Activated CD4-positive, alpha-beta memory T cell treated with anti-CD3 and anti-CD28 coated beads for 36 hours (primary cell): Measurements from ENCODE around the gene SLC25A45. TPM values are rescaled to one million over a fixed set of nuclear protein-coding genes. Genes with fewer than 3 reads are reported as not detected.

ENCODE experiments used
- CTCF ChIA-PET: fragments of 350-600 bp; sonication (Branson Sonifier 250); formaldehyde crosslinking; loops from one replicate; lab custom pipeline; 2021; ENCODE audit warnings: antibody characterized with exemption, inconsistent platforms; lab: Charles Lee
- POLR2A ChIA-PET: fragments of 350-600 bp; sonication (Branson Sonifier 250); formaldehyde crosslinking; loops from one replicate; lab custom pipeline; 2021; ENCODE audit warnings: antibody characterized with exemption; lab: Charles Lee
- DNase-seq: peaks from one replicate; pipeline ENCODE4 v3.0.0-alpha.2; 2020
- H3K27ac Mint-ChIP-seq: one replicate; pipeline ENCODE4 v1.8.0; 2021; ENCODE audit warnings: mixed read lengths
- H3K27me3 Mint-ChIP-seq: one replicate; pipeline ENCODE4 v1.8.0; 2021; ENCODE audit warnings: mixed read lengths
- H3K36me3 Mint-ChIP-seq: one replicate; pipeline ENCODE4 v1.8.0; 2021; ENCODE audit warnings: mixed read lengths
- H3K4me1 Mint-ChIP-seq: one replicate; pipeline ENCODE4 v1.8.0; 2021; ENCODE audit warnings: low read depth, mixed read lengths
- H3K4me3 Mint-ChIP-seq: one replicate; pipeline ENCODE4 v1.8.0; 2021; ENCODE audit warnings: mild to moderate bottlenecking, mixed read lengths
- H3K9me3 Mint-ChIP-seq: one replicate; pipeline ENCODE4 v1.8.0; 2021; ENCODE audit warnings: mixed read lengths
- intact Hi-C: fragments of 100-400 bp; cut with micrococcal nuclease; formaldehyde crosslinking; loops from one replicate; pipeline ENCODE4 v1.15.1; 2023
- total RNA-seq, 2 experiments: library from RNA; stranded (reverse); gene quantifications; one replicate each; pipeline ENCODE4 v1.2.3, GENCODE V29; 2021

The SLC25A45 gene
- total RNA-seq, 2 experiments from 2014 or later = 14.4 to 16.1 TPM

DNA sequence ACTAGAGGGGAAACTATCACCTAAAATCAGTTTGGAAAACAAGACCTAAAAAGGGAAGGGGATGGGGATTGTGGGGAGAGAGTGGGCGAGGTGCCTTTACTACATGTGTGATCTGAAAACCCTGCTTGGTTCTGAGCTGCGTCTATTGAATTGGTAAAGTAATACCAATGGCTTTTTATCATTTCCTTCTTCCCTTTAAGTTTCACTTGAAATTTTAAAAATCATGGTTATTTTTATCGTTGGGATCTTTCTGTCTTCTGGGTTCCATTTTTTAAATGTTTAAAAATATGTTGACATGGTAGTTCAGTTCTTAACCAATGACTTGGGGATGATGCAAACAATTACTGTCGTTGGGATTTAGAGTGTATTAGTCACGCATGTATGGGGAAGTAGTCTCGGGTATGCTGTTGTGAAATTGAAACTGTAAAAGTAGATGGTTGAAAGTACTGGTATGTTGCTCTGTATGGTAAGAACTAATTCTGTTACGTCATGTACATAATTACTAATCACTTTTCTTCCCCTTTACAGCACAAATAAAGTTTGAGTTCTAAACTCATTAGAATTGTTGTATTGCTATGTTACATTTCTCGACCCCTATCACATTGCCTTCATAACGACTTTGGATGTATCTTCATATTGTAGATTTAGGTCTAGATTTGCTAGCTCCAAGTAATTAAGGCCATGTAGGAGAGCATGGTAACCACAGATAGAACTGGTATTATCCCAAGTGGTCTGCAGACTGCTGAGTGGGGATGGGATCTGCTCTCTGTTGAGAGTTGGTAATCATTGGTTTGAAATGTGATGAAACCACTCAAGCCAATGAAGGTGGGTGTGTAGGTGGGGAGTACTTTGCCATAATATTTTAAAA is 43.8 kb upstream of the SLC25A45 start:
- peaks cover 76% of the 10 kb centered on the region for H3K36me3 Mint-ChIP-seq
- peaks cover 24% of the 10 kb centered on the region for H3K27me3 Mint-ChIP-seq
- peaks cover 59% of the 10 kb centered on the region for H3K4me1 Mint-ChIP-seq
- H3K9me3 Mint-ChIP-seq = peaks cover 14% of the 10 kb centered on the region
- peak overlapping the region; percentile 97 for H3K4me3 Mint-ChIP-seq
- peak; percentile 52 for DNase-seq
- H3K27ac Mint-ChIP-seq = peak overlapping the region; percentile 100
- intact Hi-C loops = loop anchor here (1.0 to 5.0 kb wide), 6 partner anchors 8 to 549 kb away; partner anchors contain the start of genes EHD1 and SLC25A45
- ChIA-PET POLR2A (interaction anchor here (1.1 to 17.4 kb wide), 8 partner anchors 7 to 197 kb away, joined by 3 to 4089 read pairs (median 17); partner anchors contain the start of genes FRMD8, MALAT1 and SLC25A45), CTCF (interaction anchor here (1.5 to 4.0 kb wide), 3 partner anchors 9 to 80 kb away, joined by 4 to 52 read pairs (median 9); partner anchors contain the start of gene MALAT1)

DNA sequence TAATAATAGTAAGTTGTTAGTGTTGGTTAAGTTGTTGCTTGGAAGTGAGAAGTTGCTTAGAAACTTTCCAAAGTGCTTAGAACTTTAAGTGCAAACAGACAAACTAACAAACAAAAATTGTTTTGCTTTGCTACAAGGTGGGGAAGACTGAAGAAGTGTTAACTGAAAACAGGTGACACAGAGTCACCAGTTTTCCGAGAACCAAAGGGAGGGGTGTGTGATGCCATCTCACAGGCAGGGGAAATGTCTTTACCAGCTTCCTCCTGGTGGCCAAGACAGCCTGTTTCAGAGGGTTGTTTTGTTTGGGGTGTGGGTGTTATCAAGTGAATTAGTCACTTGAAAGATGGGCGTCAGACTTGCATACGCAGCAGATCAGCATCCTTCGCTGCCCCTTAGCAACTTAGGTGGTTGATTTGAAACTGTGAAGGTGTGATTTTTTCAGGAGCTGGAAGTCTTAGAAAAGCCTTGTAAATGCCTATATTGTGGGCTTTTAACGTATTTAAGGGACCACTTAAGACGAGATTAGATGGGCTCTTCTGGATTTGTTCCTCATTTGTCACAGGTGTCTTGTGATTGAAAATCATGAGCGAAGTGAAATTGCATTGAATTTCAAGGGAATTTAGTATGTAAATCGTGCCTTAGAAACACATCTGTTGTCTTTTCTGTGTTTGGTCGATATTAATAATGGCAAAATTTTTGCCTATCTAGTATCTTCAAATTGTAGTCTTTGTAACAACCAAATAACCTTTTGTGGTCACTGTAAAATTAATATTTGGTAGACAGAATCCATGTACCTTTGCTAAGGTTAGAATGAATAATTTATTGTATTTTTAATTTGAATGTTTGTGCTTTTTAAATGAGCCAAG is 42.9 kb upstream of the SLC25A45 start:
- DNase-seq = peak; percentile 91
- Mint-ChIP-seq H3K4me1 (peaks cover 56% of the 10 kb centered on the region), H3K36me3 (peaks cover 74% of the 10 kb centered on the region), H3K27ac (peak overlapping the region; percentile 100), H3K27me3 (peaks cover 24% of the 10 kb centered on the region), H3K9me3 (peaks cover 14% of the 10 kb centered on the region), H3K4me3 (peak overlapping the region; percentile 97)
- POLR2A ChIA-PET = interaction anchor here (0.6 to 17.4 kb wide), 17 partner anchors 6 to 465 kb away, joined by 3 to 4089 read pairs (median 4); partner anchors contain the start of genes CCDC85B, FRMD8, MALAT1 and PCNX3
- intact Hi-C loops = loop anchor here (5.0 kb wide), 1 partner anchor 548 kb away; the partner anchor contains the start of gene EHD1
- CTCF ChIA-PET = interaction anchor here (0.6 to 4.0 kb wide), 8 partner anchors 8 to 84 kb away, joined by 3 to 52 read pairs (median 4); partner anchors contain the start of gene MALAT1

DNA sequence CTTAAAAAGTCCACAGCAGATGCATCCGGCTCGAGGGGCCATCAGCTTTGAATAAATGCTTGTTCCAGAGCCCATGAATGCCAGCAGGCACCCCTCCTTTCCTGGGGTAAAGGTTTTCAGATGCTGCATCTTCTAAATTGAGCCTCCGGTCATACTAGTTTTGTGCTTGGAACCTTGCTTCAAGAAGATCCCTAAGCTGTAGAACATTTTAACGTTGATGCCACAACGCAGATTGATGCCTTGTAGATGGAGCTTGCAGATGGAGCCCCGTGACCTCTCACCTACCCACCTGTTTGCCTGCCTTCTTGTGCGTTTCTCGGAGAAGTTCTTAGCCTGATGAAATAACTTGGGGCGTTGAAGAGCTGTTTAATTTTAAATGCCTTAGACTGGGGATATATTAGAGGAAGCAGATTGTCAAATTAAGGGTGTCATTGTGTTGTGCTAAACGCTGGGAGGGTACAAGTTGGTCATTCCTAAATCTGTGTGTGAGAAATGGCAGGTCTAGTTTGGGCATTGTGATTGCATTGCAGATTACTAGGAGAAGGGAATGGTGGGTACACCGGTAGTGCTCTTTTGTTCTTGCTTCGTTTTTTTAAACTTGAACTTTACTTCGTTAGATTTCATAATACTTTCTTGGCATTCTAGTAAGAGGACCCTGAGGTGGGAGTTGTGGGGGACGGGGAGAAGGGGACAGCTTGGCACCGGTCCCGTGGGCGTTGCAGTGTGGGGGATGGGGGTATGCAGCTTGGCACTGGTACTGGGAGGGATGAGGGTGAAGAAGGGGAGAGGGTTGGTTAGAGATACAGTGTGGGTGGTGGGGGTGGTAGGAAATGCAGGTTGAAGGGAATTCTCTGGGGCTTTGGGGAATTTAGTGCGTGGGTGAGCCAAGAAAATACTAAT is 42.0 kb upstream of the SLC25A45 start:
- intact Hi-C loops = loop anchor here (5.0 kb wide), 1 partner anchor 547 kb away; the partner anchor contains the start of gene EHD1
- peak; percentile 79 for DNase-seq
- H3K27ac Mint-ChIP-seq = peak overlapping the region; percentile 100
- peaks cover 50% of the 10 kb centered on the region for H3K4me1 Mint-ChIP-seq
- ChIA-PET POLR2A (interaction anchor here (0.6 to 17.4 kb wide), 25 partner anchors 5 to 565 kb away, joined by 3 to 4089 read pairs (median 5); partner anchors contain the start of genes CCDC85B, EHBP1L1, FRMD8 and MALAT1), CTCF (interaction anchor here (0.5 to 4.0 kb wide), 7 partner anchors 41 to 85 kb away, joined by 3 to 52 read pairs (median 4); partner anchors contain the start of gene MALAT1)
- peaks cover 72% of the 10 kb centered on the region for H3K36me3 Mint-ChIP-seq
- peaks cover 14% of the 10 kb centered on the region for H3K9me3 Mint-ChIP-seq
- H3K27me3 Mint-ChIP-seq = peaks cover 24% of the 10 kb centered on the region
- H3K4me3 Mint-ChIP-seq = peak overlapping the region; percentile 97

DNA sequence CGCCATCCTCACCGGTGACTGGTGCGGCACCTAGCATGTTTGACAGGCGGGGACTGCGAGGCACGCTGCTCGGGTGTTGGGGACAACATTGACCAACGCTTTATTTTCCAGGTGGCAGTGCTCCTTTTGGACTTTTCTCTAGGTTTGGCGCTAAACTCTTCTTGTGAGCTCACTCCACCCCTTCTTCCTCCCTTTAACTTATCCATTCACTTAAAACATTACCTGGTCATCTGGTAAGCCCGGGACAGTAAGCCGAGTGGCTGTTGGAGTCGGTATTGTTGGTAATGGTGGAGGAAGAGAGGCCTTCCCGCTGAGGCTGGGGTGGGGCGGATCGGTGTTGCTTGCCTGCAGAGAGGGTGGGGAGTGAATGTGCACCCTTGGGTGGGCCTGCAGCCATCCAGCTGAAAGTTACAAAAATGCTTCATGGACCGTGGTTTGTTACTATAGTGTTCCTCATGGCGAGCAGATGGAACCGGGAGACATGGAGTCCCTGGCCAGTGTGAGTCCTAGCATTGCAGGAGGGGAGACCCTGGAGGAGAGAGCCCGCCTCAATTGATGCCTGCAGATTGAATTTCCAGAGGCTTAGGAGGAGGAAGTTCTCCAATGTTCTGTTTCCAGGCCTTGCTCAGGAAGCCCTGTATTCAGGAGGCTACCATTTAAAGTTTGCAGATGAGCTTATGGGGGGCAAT is 41.2 kb upstream of the SLC25A45 start:
- Mint-ChIP-seq H3K9me3 (peaks cover 14% of the 10 kb centered on the region), H3K4me1 (peaks cover 50% of the 10 kb centered on the region), H3K4me3 (peak overlapping the region; percentile 97), H3K36me3 (peaks cover 74% of the 10 kb centered on the region), H3K27me3 (peaks cover 24% of the 10 kb centered on the region), H3K27ac (peak overlapping the region; percentile 100)
- CTCF ChIA-PET = interaction anchor here (0.6 to 11.8 kb wide), 5 partner anchors 25 to 85 kb away, joined by 5 to 257 read pairs (median 6); partner anchors contain the start of gene MALAT1
- intact Hi-C loops = no loop called here
- POLR2A ChIA-PET = interaction anchor here (0.8 to 17.4 kb wide), 22 partner anchors 5 to 564 kb away, joined by 3 to 4089 read pairs (median 8); partner anchors contain the start of genes CCDC85B, EHBP1L1, FRMD8 and MALAT1
- DNase-seq = peak; percentile 40

DNA sequence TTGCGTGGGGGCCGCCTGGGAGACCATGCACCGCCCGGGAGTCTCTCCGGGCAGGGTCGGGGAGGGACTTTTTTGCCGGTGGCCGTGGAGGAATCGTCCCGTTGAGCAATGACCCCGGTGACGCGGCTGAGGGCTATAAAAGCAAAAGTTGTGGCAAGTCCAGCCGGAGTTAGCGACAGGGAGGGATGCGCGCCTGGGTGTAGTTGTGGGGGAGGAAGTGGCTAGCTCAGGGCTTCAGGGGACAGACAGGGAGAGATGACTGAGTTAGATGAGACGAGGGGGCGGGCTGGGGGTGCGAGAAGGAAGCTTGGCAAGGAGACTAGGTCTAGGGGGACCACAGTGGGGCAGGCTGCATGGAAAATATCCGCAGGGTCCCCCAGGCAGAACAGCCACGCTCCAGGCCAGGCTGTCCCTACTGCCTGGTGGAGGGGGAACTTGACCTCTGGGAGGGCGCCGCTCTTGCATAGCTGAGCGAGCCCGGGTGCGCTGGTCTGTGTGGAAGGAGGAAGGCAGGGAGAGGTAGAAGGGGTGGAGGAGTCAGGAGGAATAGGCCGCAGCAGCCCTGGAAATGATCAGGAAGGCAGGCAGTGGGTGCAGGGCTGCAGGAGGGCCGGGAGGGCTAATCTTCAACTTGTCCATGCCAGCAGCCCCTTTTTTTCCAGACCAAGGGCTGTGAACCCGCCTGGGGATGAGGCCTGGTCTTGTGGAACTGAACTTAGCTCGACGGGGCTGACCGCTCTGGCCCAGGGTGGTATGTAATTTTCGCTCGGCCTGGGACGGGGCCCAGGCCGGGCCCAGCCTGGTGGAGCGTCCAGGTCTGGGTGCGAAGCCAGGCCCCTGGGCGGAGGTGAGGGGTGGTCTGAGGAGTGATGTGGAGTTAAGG is 40.4 kb upstream of the SLC25A45 start, which contains the start of gene NEAT1:
NEAT1 (plus strand) TSS at position 166 of the 883 bp plus-strand sequence.
- intact Hi-C loops = no loop called here
- H3K9me3 Mint-ChIP-seq = peaks cover 14% of the 10 kb centered on the region
- DNase-seq = peak; percentile 97
- peaks cover 70% of the 10 kb centered on the region for H3K36me3 Mint-ChIP-seq
- POLR2A ChIA-PET = interaction anchor here (0.6 to 17.4 kb wide), 25 partner anchors 10 to 563 kb away, joined by 3 to 4089 read pairs (median 7); partner anchors contain the start of genes CCDC85B, EHBP1L1, FRMD8 and MALAT1
- CTCF ChIA-PET = interaction anchor here (0.6 to 11.8 kb wide), 4 partner anchors 24 to 86 kb away, joined by 5 to 257 read pairs (median 29); partner anchors contain the start of gene MALAT1
- peak within 1 kb of the TSS; percentile 97 for H3K4me3 Mint-ChIP-seq
- H3K27ac Mint-ChIP-seq = peak within 1 kb of the TSS; percentile 100
- peaks cover 46% of the 10 kb centered on the region for H3K4me1 Mint-ChIP-seq
- H3K27me3 Mint-ChIP-seq = peaks cover 24% of the 10 kb centered on the region

DNA sequence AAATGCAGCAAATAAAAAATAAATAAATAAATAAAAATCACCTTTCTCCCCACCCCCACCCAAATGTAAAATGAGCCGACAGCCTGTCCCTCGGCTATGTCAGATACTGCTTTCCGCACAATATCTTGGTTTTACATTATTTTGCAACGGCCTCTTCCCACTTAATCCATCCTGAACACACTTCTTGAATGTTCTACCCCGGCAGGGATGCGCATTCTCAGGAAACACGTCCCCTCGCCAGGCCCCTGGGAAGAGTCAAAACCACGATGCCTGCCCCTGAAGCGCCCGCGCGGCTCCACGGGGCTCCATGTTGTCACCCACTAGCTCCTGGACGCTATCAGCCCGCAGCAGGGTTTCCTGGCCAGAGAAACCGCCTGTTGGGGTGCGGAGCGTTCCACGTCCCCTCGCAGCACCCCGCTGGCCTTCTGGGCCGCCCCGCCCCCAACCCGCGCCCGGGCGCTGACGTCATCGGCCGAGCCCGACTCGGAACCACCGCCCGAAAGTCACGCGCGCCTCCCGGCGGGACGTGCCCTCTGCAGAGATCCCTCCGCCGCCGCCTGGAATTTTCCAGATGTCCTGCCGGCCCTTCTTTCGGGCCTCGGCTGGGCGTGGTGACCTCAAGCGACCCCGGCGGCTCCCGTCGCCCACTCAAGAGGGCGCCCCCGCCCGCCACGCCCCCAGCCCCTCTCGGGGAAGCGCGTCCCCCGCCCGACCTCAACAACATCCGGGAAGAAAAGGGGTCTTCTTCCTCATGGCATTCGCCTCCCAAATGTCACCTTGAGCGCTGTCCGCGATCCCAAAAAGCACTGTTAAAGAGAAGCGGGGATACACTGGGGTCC is 39.6 kb upstream of the SLC25A45 start:
- DNase-seq = peak; percentile 98
- Mint-ChIP-seq H3K4me3 (peak overlapping the region; percentile 97), H3K9me3 (peaks cover 14% of the 10 kb centered on the region), H3K36me3 (peaks cover 65% of the 10 kb centered on the region), H3K27me3 (peaks cover 23% of the 10 kb centered on the region), H3K27ac (peak overlapping the region; percentile 100), H3K4me1 (peaks cover 46% of the 10 kb centered on the region)
- ChIA-PET POLR2A (interaction anchor here (0.6 to 17.4 kb wide), 32 partner anchors 5 to 563 kb away, joined by 3 to 4089 read pairs (median 7); partner anchors contain the start of genes EHBP1L1, FRMD8, MALAT1 and PCNX3), CTCF (interaction anchor here (1.5 to 11.8 kb wide), 5 partner anchors 76 to 87 kb away, joined by 6 to 257 read pairs (median 32); partner anchors contain the start of gene MALAT1)
- intact Hi-C loops = loop anchor here (1.0 to 2.0 kb wide), 2 partner anchors 75 to 153 kb away; no protein-coding TSS in a partner anchor

DNA sequence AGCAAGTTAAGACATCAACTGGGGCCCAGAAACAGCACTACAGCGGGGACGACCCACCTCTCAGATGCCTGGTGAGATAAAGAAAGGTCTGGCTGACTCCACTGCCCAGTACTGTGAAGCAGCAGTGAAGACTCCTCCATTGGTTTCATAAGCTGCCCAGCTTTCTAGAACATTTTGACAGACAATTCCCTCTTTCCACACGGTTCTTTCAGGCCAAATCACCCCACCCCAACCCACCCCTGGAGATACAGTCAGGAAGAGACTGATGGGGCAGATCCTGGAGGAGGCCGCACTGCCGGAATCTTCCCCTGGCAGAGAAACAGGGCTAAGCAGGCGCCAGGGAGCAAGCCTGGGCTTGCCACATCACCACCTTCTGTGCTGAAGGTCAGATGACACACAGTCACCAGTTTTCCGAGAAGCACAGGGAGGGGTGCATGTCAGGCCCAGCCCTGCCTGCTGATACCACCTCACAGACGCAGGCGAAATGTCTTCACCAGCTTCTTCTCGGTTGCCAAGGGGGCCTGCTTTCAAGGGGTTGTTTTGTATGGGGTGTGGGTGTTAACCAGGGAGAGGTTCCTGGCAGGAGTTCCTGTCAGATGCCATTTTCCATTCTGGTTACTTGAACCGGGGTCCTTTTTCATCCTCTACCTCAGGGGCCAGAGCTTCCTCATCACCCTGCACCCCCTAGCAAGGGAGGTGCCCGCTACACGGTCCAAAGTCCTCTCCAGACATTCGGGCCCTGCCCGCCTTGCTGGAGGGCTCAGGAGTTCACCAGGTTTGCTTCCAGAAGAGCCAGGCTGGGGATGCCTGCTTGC is 38.7 kb upstream of the SLC25A45 start:
- Mint-ChIP-seq H3K9me3 (peaks cover 14% of the 10 kb centered on the region), H3K27me3 (peaks cover 22% of the 10 kb centered on the region), H3K27ac (peak overlapping the region; percentile 100), H3K4me3 (peak overlapping the region; percentile 97), H3K4me1 (peaks cover 48% of the 10 kb centered on the region), H3K36me3 (peaks cover 58% of the 10 kb centered on the region)
- intact Hi-C loops = loop anchor here (1.0 to 2.0 kb wide), 3 partner anchors 8 to 154 kb away; no protein-coding TSS in a partner anchor
- CTCF ChIA-PET = interaction anchor here (3.4 to 11.8 kb wide), 3 partner anchors 78 to 88 kb away, joined by 16 to 257 read pairs (median 32); partner anchors contain the start of gene MALAT1
- peak; percentile 95 for DNase-seq
- POLR2A ChIA-PET = interaction anchor here (0.6 to 17.4 kb wide), 18 partner anchors 6 to 556 kb away, joined by 3 to 4089 read pairs (median 6); partner anchors contain the start of genes FRMD8, MALAT1, PCNX3 and SCYL1
